HEK293T (cell line): ENCODE data around the gene LIPN.
"Not testable (repeated sequence)": the region's sequence is repeated elsewhere in the genome, so short reads cannot be mapped to it uniquely, and the experiment has no call there.

ENCODE experiments used
- CTCF ChIA-PET: fragments of 350-600 bp; formaldehyde crosslinking; extraction: SDS; loops from one replicate; lab custom pipeline; 2021; ENCODE audit warnings: antibody characterized with exemption, inconsistent platforms; lab: Yijun Ruan, JAX
- POLR2A ChIA-PET: fragments of 350-600 bp; formaldehyde crosslinking; extraction: SDS; loops from one replicate; lab custom pipeline; 2020; ENCODE audit warnings: antibody characterized with exemption, inconsistent platforms; lab: Yijun Ruan, JAX
- DNase-seq: peaks from one replicate; pipeline ENCODE4 v3.0.0; 2012; ENCODE audit warnings: mixed read lengths; ENCODE audit errors: extremely low spot score
- ARNT ChIP-seq: fragments of 450-650 bp; IDR thresholded peaks from 2 replicates; pipeline ENCODE4 v1.6.1; 2017; ENCODE audit warnings: mild to moderate bottlenecking
- BHLHE40 ChIP-seq: fragments of 450-650 bp; IDR thresholded peaks from 2 replicates; pipeline ENCODE4 v1.6.1; 2016; ENCODE audit warnings: mild to moderate bottlenecking, moderate library complexity, borderline replicate concordance
- CTBP1 ChIP-seq: fragments of 450-650 bp; IDR thresholded peaks from 2 replicates; pipeline ENCODE4 v1.6.1; 2016; ENCODE audit warnings: borderline replicate concordance
- ELF4 ChIP-seq: fragments of 450-650 bp; IDR thresholded peaks from 2 replicates; pipeline ENCODE4 v1.6.1; 2017; ENCODE audit warnings: antibody characterized with exemption
- FOXA1 ChIP-seq: fragments of 450-650 bp; IDR thresholded peaks from 2 replicates; pipeline ENCODE4 v1.6.1; 2016; ENCODE audit warnings: mild to moderate bottlenecking
- FOXK2 ChIP-seq: fragments of 450-650 bp; IDR thresholded peaks from 2 replicates; pipeline ENCODE4 v1.6.1; 2016; ENCODE audit warnings: mild to moderate bottlenecking
- FOXM1 ChIP-seq: fragments of 450-650 bp; IDR thresholded peaks from 2 replicates; pipeline ENCODE4 v1.6.1; 2017; ENCODE audit warnings: mild to moderate bottlenecking, borderline replicate concordance
- HDGF ChIP-seq: fragments of 450-650 bp; IDR thresholded peaks from 2 replicates; pipeline ENCODE4 v1.6.1; 2017; ENCODE audit warnings: antibody characterized with exemption, borderline replicate concordance
- L3MBTL2 ChIP-seq: fragments of 450-650 bp; conservative IDR thresholded peaks from 2 replicates; pipeline ENCODE4 v1.6.1; 2016; ENCODE audit warnings: mild to moderate bottlenecking
- LEF1 ChIP-seq: fragments of 450-650 bp; IDR thresholded peaks from 2 replicates; pipeline ENCODE4 v1.6.1; 2017; ENCODE audit warnings: mild to moderate bottlenecking, borderline replicate concordance
- NFRKB ChIP-seq: fragments of 450-650 bp; IDR thresholded peaks from 2 replicates; pipeline ENCODE4 v1.6.1; 2016; ENCODE audit warnings: mild to moderate bottlenecking, moderate library complexity
- SP1 ChIP-seq: fragments of 450-650 bp; IDR thresholded peaks from 2 replicates; pipeline ENCODE4 v1.6.1; 2017
- SUZ12 ChIP-seq: fragments of 450-650 bp; IDR thresholded peaks from 2 replicates; pipeline ENCODE4 v1.6.1; 2016; ENCODE audit warnings: mild to moderate bottlenecking
- TARDBP ChIP-seq: fragments of 450-650 bp; IDR thresholded peaks from 2 replicates; pipeline ENCODE4 v1.6.1; 2016
- ZNF384 ChIP-seq: fragments of 450-650 bp; IDR thresholded peaks from 2 replicates; pipeline ENCODE4 v1.6.1; 2016
- TF ChIP-seq, protein P1 (sequence below): fragments of 450-650 bp; IDR thresholded peaks from 2 replicates; pipeline ENCODE4 v1.6.1; 2016

Gene LIPN

GRCh38 chr10:88731296-88731695, 28.5 kb upstream of the LIPN start:
- DNase-seq, result no peak
- TF ChIP-seq SP1, result no peak
- no peak for TF ChIP-seq SUZ12
- TF ChIP-seq LEF1, result no peak
- POLR2A ChIA-PET, result no interaction called here
- CTCF ChIA-PET, result no interaction called here

GRCh38 chr10:88733215-88733614, 26.6 kb upstream of the LIPN start:
- no peak for DNase-seq
- CTCF ChIA-PET, result no interaction called here
- TF ChIP-seq L3MBTL2 (no peak), TARDBP (no peak), FOXM1 (no peak), SP1 (no peak), NFRKB (no peak), ZNF384 (no peak), LEF1 (no peak), SUZ12 (no peak), FOXK2 (no peak), ARNT (no peak), CTBP1 (no peak), BHLHE40 (no peak), FOXA1 (no peak), ELF4 (no peak), HDGF (no peak)
- TF ChIP-seq, protein P1, sequence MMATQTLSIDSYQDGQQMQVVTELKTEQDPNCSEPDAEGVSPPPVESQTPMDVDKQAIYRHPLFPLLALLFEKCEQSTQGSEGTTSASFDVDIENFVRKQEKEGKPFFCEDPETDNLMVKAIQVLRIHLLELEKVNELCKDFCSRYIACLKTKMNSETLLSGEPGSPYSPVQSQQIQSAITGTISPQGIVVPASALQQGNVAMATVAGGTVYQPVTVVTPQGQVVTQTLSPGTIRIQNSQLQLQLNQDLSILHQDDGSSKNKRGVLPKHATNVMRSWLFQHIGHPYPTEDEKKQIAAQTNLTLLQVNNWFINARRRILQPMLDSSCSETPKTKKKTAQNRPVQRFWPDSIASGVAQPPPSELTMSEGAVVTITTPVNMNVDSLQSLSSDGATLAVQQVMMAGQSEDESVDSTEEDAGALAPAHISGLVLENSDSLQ, result no peak
- POLR2A ChIA-PET, result no interaction called here

GRCh38 chr10:88735661-88736060, 24.2 kb upstream of the LIPN start:
- DNase-seq, result no peak
- ChIA-PET CTCF (no interaction called here), POLR2A (no interaction called here)
- TF ChIP-seq, protein P1, result no peak
- no peak for TF ChIP-seq NFRKB
- no peak for TF ChIP-seq ARNT
- TF ChIP-seq LEF1, result no peak
- no peak for TF ChIP-seq CTBP1
- TF ChIP-seq TARDBP, result no peak
- no peak for TF ChIP-seq FOXK2
- TF ChIP-seq FOXA1, result no peak
- no peak for TF ChIP-seq SUZ12
- TF ChIP-seq HDGF, result no peak
- no peak for TF ChIP-seq ZNF384
- no peak for TF ChIP-seq BHLHE40
- TF ChIP-seq L3MBTL2, result no peak
- TF ChIP-seq SP1, result no peak
- TF ChIP-seq ELF4, result no peak

DNA sequence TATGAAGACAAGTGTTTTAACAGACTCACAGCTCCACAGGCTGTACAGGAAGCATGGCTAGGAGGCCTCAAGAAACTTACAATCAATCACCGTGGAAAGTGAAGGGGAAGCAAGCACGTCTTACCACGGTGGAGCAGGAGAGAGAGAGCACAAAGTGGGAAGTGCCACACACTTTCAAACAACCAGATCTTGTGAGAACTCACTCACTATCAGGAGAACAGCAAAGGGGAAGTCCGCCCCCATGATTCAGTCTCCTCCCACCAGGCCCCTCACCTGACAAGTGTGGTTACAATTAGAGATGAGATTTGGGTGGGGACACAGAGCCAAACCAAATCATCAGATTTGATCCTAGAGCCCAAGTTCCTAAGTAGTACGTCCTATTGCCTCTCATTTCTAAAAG, 17.9 kb upstream of the LIPN start:
- CTCF ChIA-PET, result interaction anchor here (1.0 kb wide), 1 partner anchor 177 kb away, joined by 4 read pairs; no protein-coding TSS in a partner anchor
- POLR2A ChIA-PET, result not testable (repeated sequence)

GRCh38 chr10:88742448-88742847, 17.4 kb upstream of the LIPN start:
- ChIA-PET POLR2A (no interaction called here), CTCF (interaction anchor here (0.8 to 1.0 kb wide), 2 partner anchors 14 to 177 kb away, joined by 3 to 4 read pairs; no protein-coding TSS in a partner anchor)
- DNase-seq, result no peak
- TF ChIP-seq ELF4 (no peak), NFRKB (no peak), FOXM1 (no peak), L3MBTL2 (no peak), HDGF (no peak), BHLHE40 (no peak), FOXA1 (no peak), FOXK2 (no peak), SP1 (no peak), TARDBP (no peak), LEF1 (no peak), ARNT (no peak), SUZ12 (no peak), CTBP1 (no peak), ZNF384 (no peak)
- TF ChIP-seq, protein P1, result no peak

More for the DNA sequence above, 17.9 kb upstream of the LIPN start:
- DNase-seq, result not testable (repeated sequence)

DNA sequence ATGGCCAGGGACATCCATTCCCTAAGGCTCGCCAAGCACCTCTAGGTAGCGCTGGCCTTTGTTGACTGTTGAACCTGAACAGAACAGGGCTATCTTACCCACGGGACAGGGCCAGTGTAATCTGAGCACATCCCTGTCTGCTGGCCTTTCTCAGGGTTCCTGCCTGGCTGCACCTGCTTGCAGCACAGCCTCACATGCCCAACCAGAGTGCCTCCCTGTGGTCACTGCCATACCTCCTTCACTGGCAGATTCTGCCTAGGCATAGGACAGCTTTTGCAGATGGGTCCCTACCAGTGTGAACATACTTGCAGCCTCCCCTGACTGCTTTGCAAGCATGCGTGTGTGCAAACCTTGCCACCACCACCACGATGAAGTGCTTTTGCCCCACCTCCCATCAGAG, 15.8 kb upstream of the LIPN start:
- TF ChIP-seq ARNT (no peak), FOXA1 (no peak), SUZ12 (no peak), NFRKB (no peak), BHLHE40 (no peak)
- ChIA-PET CTCF (no interaction called here), POLR2A (no interaction called here)
- no peak for DNase-seq

DNA sequence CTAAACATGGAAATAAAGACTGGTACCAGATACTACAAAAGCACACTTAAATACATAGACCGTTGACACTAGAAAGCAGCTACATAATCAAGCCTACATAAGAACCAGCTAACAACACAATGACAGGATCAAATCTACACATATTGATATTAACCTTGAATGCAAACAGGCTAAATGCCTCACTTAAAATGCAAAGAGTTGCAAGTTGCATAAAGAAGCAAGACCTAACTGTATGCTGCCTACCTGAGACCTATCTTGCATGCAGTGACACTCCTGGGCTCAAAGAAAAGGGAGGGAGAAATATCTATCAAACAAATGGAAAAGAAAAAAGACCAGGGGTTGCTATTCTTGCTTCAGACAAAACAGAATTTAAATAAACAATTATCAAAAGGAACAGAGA, 14.2 kb upstream of the LIPN start:
- TF ChIP-seq FOXM1 (no peak), TARDBP (no peak), ELF4 (no peak), FOXA1 (no peak), ZNF384 (no peak), SUZ12 (no peak), BHLHE40 (no peak), ARNT (no peak), HDGF (no peak), LEF1 (no peak), L3MBTL2 (no peak), CTBP1 (no peak), NFRKB (no peak), SP1 (no peak), FOXK2 (no peak)
- TF ChIP-seq, protein P1, result no peak
- ChIA-PET CTCF (no interaction called here), POLR2A (no interaction called here)
- DNase-seq, result no peak
